WERI-Rb-1 (cell line): ENCODE results near the gene SIX4.

Source experiments
- DNase-seq: peaks from one replicate; pipeline ENCODE4 v3.0.0-alpha.2; 2020
- H3K27ac ChIP-seq: fragments of 250-450 bp; sonication (Bioruptor Pico); 2 replicates; pipeline ENCODE4 v1.5.1; 2020; ENCODE audit warnings: mild to moderate bottlenecking, moderate library complexity
- H3K27me3 ChIP-seq: fragments of 250-450 bp; sonication (Bioruptor Pico); 2 replicates; pipeline ENCODE4 v1.5.1; 2021; ENCODE audit warnings: mild to moderate bottlenecking, low read depth, moderate library complexity; ENCODE audit not compliant: insufficient read depth, severe bottlenecking
- H3K36me3 ChIP-seq: fragments of 250-450 bp; sonication (Bioruptor Pico); 2 replicates; pipeline ENCODE4 v1.5.1; 2020; ENCODE audit warnings: mild to moderate bottlenecking, moderate library complexity
- H3K4me3 ChIP-seq: 2 replicates; pipeline ENCODE4 v1.5.1; 2011; ENCODE audit warnings: low read depth, mild to moderate bottlenecking, control low read depth, low read length
- H3K9me3 ChIP-seq: fragments of 250-450 bp; sonication (Bioruptor Pico); 2 replicates; pipeline ENCODE4 v1.5.1; 2021; ENCODE audit warnings: mild to moderate bottlenecking, moderate library complexity; ENCODE audit not compliant: severe bottlenecking
- TF ChIP-seq, protein P1 (sequence below): IDR thresholded peaks from 2 replicates; pipeline ENCODE4 v1.5.1; 2011; ENCODE audit warnings: low read depth, mild to moderate bottlenecking, control low read depth, inconsistent platforms, low read length

The SIX4 gene

DNA sequence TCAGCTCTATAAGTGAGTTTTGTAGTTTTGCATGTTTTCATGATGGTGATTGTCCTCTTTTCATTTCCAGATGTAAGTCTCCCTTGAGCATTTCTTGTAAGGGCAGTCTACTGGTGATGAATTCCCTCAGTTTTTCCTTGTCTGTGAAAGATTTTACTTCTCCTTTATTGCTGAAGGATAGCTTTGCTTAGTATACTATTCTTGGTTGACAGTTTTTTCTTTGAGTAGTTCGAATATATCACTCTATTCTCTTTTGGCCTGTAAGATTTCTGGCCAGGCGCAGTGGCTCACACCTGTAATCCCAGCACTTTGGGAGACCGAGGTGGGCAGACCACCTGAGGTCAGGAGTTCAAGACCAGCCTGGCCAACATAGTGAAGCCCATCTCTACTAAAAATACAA is 23.6 kb downstream of the SIX4 start:
- H3K4me3 ChIP-seq, result no peak overlapping the region
- DNase-seq, result no peak
- H3K36me3 ChIP-seq, result no peaks in the 10 kb centered on the region
- H3K27ac ChIP-seq, result no peak overlapping the region
- TF ChIP-seq, protein P1, sequence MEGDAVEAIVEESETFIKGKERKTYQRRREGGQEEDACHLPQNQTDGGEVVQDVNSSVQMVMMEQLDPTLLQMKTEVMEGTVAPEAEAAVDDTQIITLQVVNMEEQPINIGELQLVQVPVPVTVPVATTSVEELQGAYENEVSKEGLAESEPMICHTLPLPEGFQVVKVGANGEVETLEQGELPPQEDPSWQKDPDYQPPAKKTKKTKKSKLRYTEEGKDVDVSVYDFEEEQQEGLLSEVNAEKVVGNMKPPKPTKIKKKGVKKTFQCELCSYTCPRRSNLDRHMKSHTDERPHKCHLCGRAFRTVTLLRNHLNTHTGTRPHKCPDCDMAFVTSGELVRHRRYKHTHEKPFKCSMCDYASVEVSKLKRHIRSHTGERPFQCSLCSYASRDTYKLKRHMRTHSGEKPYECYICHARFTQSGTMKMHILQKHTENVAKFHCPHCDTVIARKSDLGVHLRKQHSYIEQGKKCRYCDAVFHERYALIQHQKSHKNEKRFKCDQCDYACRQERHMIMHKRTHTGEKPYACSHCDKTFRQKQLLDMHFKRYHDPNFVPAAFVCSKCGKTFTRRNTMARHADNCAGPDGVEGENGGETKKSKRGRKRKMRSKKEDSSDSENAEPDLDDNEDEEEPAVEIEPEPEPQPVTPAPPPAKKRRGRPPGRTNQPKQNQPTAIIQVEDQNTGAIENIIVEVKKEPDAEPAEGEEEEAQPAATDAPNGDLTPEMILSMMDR, result no peak
- H3K27me3 ChIP-seq, result no peaks in the 10 kb centered on the region
- peaks cover 3% of the 10 kb centered on the region for H3K9me3 ChIP-seq

DNA sequence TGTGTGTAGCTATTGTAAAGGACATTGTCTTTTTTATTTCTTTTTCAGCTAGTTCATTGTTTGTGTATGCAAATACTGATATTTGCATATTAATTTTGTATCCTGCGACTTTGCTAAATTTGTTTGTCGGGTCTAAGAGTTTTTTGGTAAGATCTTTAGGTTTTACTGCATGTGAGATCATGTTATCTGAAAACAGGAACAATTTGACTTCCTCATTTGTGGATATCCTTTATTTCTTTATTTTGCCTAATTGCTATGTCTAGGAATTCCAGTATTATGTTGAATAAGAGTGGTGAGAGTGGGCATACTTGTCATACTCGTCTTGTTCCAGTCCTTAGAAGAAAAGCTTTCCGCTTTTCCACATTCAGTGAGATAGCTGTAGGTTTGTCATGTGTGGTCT is 28.8 kb downstream of the SIX4 start:
- no peak for DNase-seq
- Histone ChIP-seq H3K4me3 (no peak overlapping the region), H3K9me3 (no peaks in the 10 kb centered on the region), H3K36me3 (no peaks in the 10 kb centered on the region), H3K27me3 (no peaks in the 10 kb centered on the region), H3K27ac (no peak overlapping the region)
- TF ChIP-seq, protein P1, result no peak

DNA sequence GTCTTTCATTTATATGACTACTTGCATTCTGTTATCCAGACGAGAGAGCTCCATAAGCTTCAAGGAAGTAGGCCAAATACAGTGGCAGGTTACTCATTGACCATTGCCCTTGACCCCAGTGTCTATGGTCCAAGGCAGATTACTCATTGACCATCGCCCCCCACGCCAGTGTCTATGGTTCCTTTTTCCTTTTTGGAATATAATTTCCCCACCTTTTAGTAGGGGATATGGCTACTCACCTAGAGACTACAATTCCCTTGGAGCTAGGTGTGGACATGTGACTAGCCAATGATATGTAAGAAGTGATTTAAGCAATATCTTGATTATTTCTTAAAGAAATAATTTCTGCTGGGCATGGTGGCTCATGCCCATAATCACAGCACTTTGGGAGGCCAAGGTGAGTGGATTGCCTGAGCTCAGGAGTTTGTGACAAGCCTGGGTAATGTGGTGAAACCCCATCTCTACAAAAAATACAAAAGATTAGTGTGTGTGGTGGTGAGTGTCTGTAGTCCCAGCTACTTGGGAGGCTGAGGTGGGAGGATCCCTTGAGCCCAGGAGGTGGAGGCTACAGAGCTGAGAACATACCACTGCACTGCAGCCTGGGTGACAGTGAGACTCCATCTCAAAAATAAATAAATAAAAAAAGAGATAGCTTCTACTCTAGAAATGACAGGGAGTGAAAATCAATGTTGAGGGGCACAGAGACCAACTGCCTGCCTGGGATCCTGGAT is 32.6 kb downstream of the SIX4 start:
- no peaks in the 10 kb centered on the region for H3K36me3 ChIP-seq
- no peak for DNase-seq
- TF ChIP-seq, protein P1, result no peak

DNA sequence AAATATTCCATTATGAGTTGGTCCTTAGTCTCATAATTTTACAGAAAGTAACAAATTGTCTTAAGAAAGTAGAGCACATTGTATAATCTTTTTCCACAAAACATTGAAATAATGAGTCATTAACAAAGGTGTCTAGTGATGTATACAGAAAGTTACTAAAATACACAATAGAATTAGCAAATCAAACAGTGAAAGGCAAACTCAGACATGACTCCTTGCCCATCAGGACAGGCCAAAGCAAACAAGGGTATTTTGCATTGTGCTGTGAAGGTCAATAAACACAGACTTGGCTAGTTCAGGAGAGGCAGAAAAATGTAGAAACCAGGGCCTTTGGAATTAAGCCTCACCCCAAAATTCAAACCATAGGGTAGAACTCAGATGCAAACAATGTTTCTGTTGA is 37.3 kb downstream of the SIX4 start:
- TF ChIP-seq, protein P1, result no peak
- Histone ChIP-seq H3K36me3 (no peaks in the 10 kb centered on the region), H3K27me3 (no peaks in the 10 kb centered on the region), H3K9me3 (no peaks in the 10 kb centered on the region), H3K27ac (no peak overlapping the region), H3K4me3 (no peak overlapping the region)
- DNase-seq, result no peak

More for the DNA sequence above, 32.6 kb downstream of the SIX4 start:
- no peak overlapping the region for H3K4me3 ChIP-seq
- H3K27me3 ChIP-seq, result no peaks in the 10 kb centered on the region
- no peaks in the 10 kb centered on the region for H3K9me3 ChIP-seq
- no peak overlapping the region for H3K27ac ChIP-seq

DNA sequence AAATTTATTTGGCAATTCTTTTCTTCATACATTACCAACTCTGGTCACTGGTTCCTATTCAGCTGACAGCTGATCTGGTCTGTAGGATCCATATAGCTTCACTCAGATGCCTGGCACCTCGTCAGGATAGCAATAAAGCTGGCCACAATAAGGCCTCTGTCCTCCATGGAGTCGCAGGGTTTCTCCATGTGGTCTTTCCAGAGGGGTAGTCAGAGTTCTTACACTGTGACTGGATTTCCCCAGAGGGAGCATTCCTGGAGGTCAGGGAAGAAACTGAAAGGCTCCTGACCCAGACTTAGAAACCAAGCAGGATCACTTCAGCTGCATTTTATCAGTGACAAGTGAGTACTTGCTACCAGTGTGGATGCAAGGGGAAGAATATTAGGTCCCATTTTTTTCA is 39.9 kb downstream of the SIX4 start:
- Histone ChIP-seq H3K4me3 (no peak overlapping the region), H3K27me3 (no peaks in the 10 kb centered on the region), H3K36me3 (no peaks in the 10 kb centered on the region), H3K27ac (no peak overlapping the region), H3K9me3 (no peaks in the 10 kb centered on the region)
- no peak for DNase-seq
- TF ChIP-seq, protein P1, result no peak

DNA sequence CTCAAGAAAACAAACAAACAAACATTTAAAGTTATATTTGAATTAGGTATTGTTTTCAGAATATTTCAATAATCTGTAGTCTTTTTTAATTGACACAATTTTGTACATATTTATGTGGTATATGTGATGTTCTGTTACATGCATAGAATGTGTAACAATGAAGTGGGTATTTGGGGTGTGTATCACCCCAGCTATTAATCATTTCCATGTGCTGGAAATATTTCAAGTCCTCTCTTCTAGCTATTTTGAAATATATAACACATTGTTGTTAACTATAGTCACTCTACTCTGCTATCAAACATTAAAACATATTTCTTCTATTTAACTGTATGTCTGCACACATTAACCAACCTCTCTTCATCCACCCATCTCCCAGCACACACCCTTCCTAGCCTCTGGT is 42.9 kb downstream of the SIX4 start:
- Histone ChIP-seq H3K27ac (no peak overlapping the region), H3K27me3 (no peaks in the 10 kb centered on the region), H3K9me3 (no peaks in the 10 kb centered on the region), H3K36me3 (no peaks in the 10 kb centered on the region), H3K4me3 (no peak overlapping the region)
- no peak for DNase-seq
- TF ChIP-seq, protein P1, result no peak
